ENCODE measurements around the gene ZNF627. TPM values are rescaled to one million over a fixed set of nuclear protein-coding genes. Genes with fewer than 3 reads are reported as not detected.
"Not testable (repeated sequence)": the region's sequence is repeated elsewhere in the genome, so short reads cannot be mapped to it uniquely, and the experiment has no call there.

ZNF627 gene
- total RNA-seq = 29.2 TPM

- DNase-seq = peak; percentile 98
Measured at GRCh38 chr19:11597202-11598102, at the start of gene ZNF627. Gene ZNF627 (plus strand): TSS chr19:11597483. CDS start chr19:11597628, 145 bp downstream.

- DNase-seq = no peak
Measured at GRCh38 chr19:11547929-11548700, 49.2 kb upstream of the ZNF627 start.

GRCh38 chr19:11549386-11549953 is 47.8 kb upstream of the ZNF627 start:
- DNase-seq = no peak

- DNase-seq = no peak
Measured at GRCh38 chr19:11550265-11550664, 47.0 kb upstream of the ZNF627 start.

GRCh38 chr19:11551603-11552235 is 45.6 kb upstream of the ZNF627 start:
- no peak for DNase-seq

GRCh38 chr19:11552666-11553372 is 44.5 kb upstream of the ZNF627 start:
- no peak for DNase-seq

GRCh38 chr19:11554160-11554559 is 43.1 kb upstream of the ZNF627 start:
- no peak for DNase-seq

GRCh38 chr19:11555246-11555645 is 42.0 kb upstream of the ZNF627 start:
- no peak for DNase-seq

- DNase-seq = no peak
Measured at GRCh38 chr19:11556634-11557420, 40.5 kb upstream of the ZNF627 start.

GRCh38 chr19:11558881-11559828 is 38.1 kb upstream of the ZNF627 start, which contains the start of gene ELOF1:
Gene ELOF1 (minus strand): TSS chr19:11559230. CDS start chr19:11554347, 4,883 bp downstream.
- peak; percentile 97 for DNase-seq

GRCh38 chr19:11560404-11561051 is 36.8 kb upstream of the ZNF627 start:
- DNase-seq = peak; percentile 30

- no peak for DNase-seq
Measured at GRCh38 chr19:11563532-11563931, 33.8 kb upstream of the ZNF627 start.

GRCh38 chr19:11564082-11564807 is 33.0 kb upstream of the ZNF627 start:
- not testable (repeated sequence) for DNase-seq

GRCh38 chr19:11565649-11565980 is 31.7 kb upstream of the ZNF627 start:
- not testable (repeated sequence) for DNase-seq

GRCh38 chr19:11566164-11566563 is 31.1 kb upstream of the ZNF627 start:
- no peak for DNase-seq

- no peak for DNase-seq
Measured at GRCh38 chr19:11570039-11570462, 27.2 kb upstream of the ZNF627 start.

- DNase-seq = not testable (repeated sequence)
Measured at GRCh38 chr19:11573354-11573753, 23.9 kb upstream of the ZNF627 start.

GRCh38 chr19:11573763-11574162 is 23.5 kb upstream of the ZNF627 start:
- DNase-seq = not testable (repeated sequence)

All from skin of body (tissue), 2 donors.